GOT3 (cell line): ENCODE data around the gene EGR1.

Source experiments
- DNase-seq: peaks from one replicate; lab custom pipeline; 2025; ENCODE audit warnings: mixed read lengths; lab: John Stamatoyannopoulos, UW

The EGR1 gene

DNA sequence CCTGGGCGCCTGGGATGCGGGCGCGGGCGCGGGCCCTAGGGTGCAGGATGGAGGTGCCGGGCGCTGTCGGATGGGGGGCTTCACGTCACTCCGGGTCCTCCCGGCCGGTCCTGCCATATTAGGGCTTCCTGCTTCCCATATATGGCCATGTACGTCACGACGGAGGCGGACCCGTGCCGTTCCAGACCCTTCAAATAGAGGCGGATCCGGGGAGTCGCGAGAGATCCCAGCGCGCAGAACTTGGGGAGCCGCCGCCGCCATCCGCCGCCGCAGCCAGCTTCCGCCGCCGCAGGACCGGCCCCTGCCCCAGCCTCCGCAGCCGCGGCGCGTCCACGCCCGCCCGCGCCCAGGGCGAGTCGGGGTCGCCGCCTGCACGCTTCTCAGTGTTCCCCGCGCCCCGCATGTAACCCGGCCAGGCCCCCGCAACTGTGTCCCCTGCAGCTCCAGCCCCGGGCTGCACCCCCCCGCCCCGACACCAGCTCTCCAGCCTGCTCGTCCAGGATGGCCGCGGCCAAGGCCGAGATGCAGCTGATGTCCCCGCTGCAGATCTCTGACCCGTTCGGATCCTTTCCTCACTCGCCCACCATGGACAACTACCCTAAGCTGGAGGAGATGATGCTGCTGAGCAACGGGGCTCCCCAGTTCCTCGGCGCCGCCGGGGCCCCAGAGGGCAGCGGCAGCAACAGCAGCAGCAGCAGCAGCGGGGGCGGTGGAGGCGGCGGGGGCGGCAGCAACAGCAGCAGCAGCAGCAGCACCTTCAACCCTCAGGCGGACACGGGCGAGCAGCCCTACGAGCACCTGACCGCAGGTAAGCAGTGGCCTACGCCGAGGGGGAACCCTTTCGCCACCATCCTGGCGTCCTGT is at the start of gene EGR1:
TSS of gene EGR1 (plus strand) at position 219 of the 864 bp plus-strand sequence. CDS start at position 502, 283 bp downstream.
- DNase-seq = peak; percentile 99

GRCh38 chr5:138418444-138418843 is 46.8 kb upstream of the EGR1 start:
- DNase-seq = no peak

DNA sequence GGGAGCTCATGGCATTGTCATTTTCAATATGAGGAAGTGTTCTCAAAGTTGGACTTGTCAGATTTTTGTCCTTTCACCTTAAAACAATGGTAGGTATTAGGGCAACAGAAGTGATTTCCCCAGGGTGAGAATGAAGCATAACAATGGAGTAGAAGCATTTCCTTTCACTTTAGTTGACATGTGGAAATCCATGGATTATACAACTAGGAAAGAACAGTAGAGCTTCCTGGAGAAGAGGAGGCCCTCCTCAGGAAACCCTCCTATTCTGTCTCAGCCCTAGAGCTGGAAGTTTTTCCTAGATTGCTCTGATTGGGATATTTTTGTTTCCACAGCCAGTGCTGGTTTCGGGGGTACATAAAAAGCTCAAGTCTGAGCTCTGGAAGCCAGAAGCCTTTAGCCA is 40.2 kb upstream of the EGR1 start:
- no peak for DNase-seq

GRCh38 chr5:138435943-138436342 is 29.3 kb upstream of the EGR1 start:
- no peak for DNase-seq

DNA sequence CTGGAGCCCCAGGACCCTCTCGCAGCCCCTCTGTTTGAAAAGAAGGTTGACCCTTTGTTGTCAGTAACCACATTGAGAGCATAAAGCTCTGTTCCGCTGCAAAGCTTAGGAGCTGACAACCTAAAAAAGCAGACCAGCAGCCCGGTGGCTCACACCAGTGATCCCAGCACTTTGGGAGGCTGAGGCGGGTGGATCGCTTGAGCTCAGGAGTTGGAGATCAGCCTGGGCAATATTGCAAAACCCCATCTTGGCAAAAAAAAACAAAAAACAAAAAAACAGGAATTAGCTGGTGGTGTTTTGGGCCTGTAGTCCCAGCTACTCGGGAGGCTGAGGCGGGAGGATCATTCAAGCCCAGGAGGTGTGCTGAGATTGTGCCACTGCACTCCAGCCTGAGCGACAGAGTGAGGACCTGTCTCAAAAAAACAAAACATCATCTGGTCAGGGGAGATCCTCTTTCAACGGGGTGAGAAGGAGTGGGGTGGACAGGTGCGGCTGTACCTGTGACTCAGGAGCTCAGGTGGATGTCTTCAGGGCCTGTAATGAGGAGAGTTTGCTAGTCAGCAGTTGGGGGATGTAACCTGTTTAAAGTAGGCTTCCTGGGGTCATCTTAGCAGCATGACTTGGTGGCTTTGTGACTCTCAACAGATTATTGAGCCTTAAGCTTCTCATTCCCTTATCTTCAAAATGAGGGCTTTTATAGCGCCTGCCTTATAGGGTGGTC is 27.1 kb upstream of the EGR1 start:
- DNase-seq = no peak

DNA sequence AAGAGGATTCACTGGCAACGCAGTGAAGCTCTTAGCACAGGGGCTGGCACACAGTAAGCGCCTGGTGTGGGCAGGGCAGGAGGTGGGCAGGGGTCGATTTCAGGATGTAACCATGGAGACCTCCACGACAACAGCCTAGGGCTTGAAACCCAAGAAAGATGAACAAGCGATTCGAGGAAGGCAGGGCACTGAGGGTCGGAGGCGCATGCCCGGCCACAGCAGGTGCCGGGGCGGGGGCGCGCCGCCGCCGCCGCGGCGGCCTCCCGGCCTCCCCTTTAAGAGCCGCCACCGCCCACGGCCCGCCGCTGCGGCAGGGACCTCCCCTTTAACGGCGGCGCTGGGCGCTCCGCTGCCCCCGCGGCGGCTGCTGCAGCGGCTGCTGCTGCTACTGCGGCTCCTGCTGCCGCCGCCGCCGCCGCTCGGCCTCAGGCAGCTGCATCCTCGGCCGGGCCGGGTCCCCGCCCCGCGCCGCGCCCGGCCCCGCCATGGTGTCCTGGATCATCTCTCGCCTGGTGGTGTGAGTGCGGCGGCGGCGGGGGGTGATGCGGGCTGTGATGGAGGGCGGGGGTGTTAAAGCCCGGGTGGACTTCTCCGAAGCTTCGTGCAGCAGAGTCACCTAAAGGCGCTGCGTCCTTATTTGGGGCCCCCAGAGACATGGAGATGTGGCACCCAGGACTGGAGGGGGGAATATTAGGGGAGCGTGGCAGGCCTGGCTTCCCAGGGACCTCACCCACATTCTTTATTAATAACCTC is 26.4 kb upstream of the EGR1 start, which contains the start of gene REEP2:
TSS of gene REEP2 (plus strand) at position 334 of the 753 bp plus-strand sequence. CDS start at position 486, 152 bp downstream.
- no peak for DNase-seq

GRCh38 chr5:138439477-138440158 is 25.7 kb upstream of the EGR1 start:
- no peak for DNase-seq

GRCh38 chr5:138440159-138441073 is 24.9 kb upstream of the EGR1 start:
- DNase-seq = no peak

GRCh38 chr5:138441221-138441620 is 24.1 kb upstream of the EGR1 start:
- no peak for DNase-seq

GRCh38 chr5:138444078-138444773 is 21.1 kb upstream of the EGR1 start:
- DNase-seq = no peak

- no peak for DNase-seq
Observed at GRCh38 chr5:138444774-138445546, 20.3 kb upstream of the EGR1 start.

DNA sequence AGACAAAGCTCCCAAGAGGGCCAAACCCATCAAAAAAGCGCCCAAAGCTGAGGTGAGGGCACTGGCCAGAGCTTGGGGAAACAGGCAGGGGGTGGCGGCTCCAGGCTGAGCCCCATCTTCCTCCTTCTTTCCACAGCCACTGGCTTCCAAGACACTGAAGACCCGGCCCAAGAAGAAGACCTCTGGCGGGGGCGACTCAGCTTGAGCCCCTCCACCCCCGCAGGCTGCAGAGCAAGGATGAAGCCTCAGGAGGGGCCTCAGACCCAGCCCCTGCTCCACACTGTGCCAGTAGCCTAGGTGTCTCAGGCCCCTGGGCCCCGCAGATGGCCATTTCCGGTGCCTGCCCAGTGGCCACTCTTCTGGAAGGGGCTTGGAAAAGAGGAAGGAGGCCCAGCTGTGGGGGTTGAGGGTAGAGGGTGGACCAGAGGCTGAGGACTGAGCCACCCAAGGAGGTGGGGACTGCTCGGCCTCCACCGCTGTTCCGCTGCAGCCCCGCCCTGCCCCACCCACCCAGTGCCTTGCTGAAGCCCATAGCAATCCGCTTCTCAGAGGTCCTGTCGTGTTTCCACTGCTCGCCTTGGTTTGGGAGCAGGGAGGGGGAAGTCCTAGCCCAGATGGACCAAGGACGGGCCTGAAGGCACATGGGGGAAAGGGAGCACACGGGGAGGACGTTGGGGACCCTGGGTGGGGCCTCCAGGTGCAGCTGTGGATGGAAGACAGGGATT is 19.6 kb upstream of the EGR1 start:
- no peak for DNase-seq

GRCh38 chr5:138448070-138448469 is 17.2 kb upstream of the EGR1 start:
- DNase-seq = no peak

GRCh38 chr5:138448481-138449398 is 16.5 kb upstream of the EGR1 start:
- DNase-seq = no peak

- peak; percentile 91 for DNase-seq
Observed at GRCh38 chr5:138449501-138450239, 15.6 kb upstream of the EGR1 start.

- DNase-seq = no peak
Observed at GRCh38 chr5:138450971-138451370, 14.3 kb upstream of the EGR1 start.

DNA sequence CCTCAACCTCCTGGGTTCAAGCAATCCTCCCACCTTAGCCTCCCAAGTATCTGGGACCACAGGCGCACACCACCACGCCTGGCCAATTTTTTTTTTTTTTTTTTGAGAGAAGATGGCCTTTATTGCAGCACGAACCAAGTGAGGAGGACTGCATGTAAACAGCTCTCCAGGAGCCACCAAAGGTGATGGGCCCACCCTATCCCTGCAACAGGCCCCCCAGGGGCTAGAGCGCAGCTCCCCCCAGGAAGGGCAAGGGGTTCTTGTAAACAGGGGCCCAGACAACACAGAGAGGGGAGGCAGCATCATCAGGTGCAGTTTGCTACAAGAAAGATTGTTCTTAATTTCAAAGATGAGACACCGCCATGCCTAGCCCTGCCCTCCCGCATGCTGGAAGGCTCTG is 12.6 kb upstream of the EGR1 start:
- DNase-seq = no peak
